IMR-90 (cell line): Measurements from ENCODE around the gene SDCCAG8. TPM values are rescaled to one million over a fixed set of nuclear protein-coding genes. Genes with fewer than 3 reads are reported as not detected.

Experiments used
- ATAC-seq: fragments of 200-7000 bp; cut with Tn5 transposase; 2 replicates; pipeline ENCODE4 v1.9.1; 2020; ENCODE audit warnings: low read depth, mild to moderate bottlenecking, moderate library complexity
- BruUV-seq: library from RNA; stranded (reverse); fragments of 400-500 nt; replicated peaks from 2 replicates; lab custom pipeline; 2021; lab: Mats Ljungman, UMichigan
- CTCF ChIA-PET: fragments of 300-600 bp; formaldehyde crosslinking; extraction: SDS; loops from one replicate; lab custom pipeline; 2021; ENCODE audit warnings: antibody characterized with exemption; lab: Yijun Ruan, JAX
- POLR2A ChIA-PET: fragments of 300-600 bp; sonication (Branson Sonifier 250); formaldehyde crosslinking; loops from one replicate; lab custom pipeline; 2022; ENCODE audit warnings: antibody characterized with exemption; ENCODE audit not compliant: unreplicated experiment; lab: Charles Lee
- DNase-seq: peaks from one replicate; pipeline ENCODE4 v3.0.0; 2013
- H2AFZ ChIP-seq: replicated peaks from 2 replicates; pipeline ENCODE3; 2013; ENCODE audit warnings: low read length, mild to moderate bottlenecking; ENCODE audit not compliant: poor library complexity
- H2AK5ac ChIP-seq: 2 replicates; pipeline ENCODE4 v1.6.1; 2013; ENCODE audit warnings: low read depth, low read length, inconsistent platforms
- H2AK9ac ChIP-seq: replicated peaks from 2 replicates; pipeline ENCODE3; 2013; ENCODE audit warnings: mild to moderate bottlenecking, low read depth, low read length, moderate library complexity; ENCODE audit not compliant: poor library complexity
- H2BK120ac ChIP-seq: 2 replicates; pipeline ENCODE4 v1.6.1; 2013; ENCODE audit warnings: low read depth, low read length, inconsistent platforms
- H2BK15ac ChIP-seq: 3 replicates; pipeline ENCODE4 v1.6.1; 2013; ENCODE audit warnings: low read depth, low read length, inconsistent platforms
- H2BK20ac ChIP-seq: 2 replicates; pipeline ENCODE4 v1.6.1; 2013; ENCODE audit warnings: low read depth, mild to moderate bottlenecking, inconsistent platforms, low read length, moderate library complexity
- H2BK5ac ChIP-seq: 2 replicates; pipeline ENCODE4 v1.6.1; 2013; ENCODE audit warnings: mild to moderate bottlenecking, low read depth, low read length, inconsistent platforms; ENCODE audit not compliant: poor library complexity, severe bottlenecking
- H3K14ac ChIP-seq: replicated peaks from 2 replicates; pipeline ENCODE4 v1.6.1; 2013; ENCODE audit warnings: low read depth, low read length, inconsistent platforms
- H3K18ac ChIP-seq: 2 replicates; pipeline ENCODE4 v1.6.1; 2013; ENCODE audit warnings: low read depth, low read length, control low read depth
- H3K23ac ChIP-seq: 2 replicates; pipeline ENCODE4 v1.6.1; 2013; ENCODE audit warnings: low read depth, low read length, inconsistent platforms
- H3K27ac ChIP-seq: 2 replicates; pipeline ENCODE4 v1.5.1; 2013; ENCODE audit warnings: mild to moderate bottlenecking, control low read depth, low read length; ENCODE audit not compliant: insufficient read depth
- H3K27me3 ChIP-seq: 2 replicates; pipeline ENCODE4 v1.6.1; 2013; ENCODE audit warnings: low read length; ENCODE audit not compliant: control insufficient read depth, insufficient read depth
- H3K36me3 ChIP-seq: 2 replicates; pipeline ENCODE4 v1.6.1; 2013; ENCODE audit warnings: low read length, mixed read lengths; ENCODE audit not compliant: control insufficient read depth, insufficient read depth
- H3K4ac ChIP-seq: 2 replicates; pipeline ENCODE4 v1.6.1; 2013; ENCODE audit warnings: low read depth, low read length, inconsistent platforms
- H3K4me1 ChIP-seq: 2 replicates; pipeline ENCODE4 v1.6.1; 2013; ENCODE audit warnings: low read length, mixed read lengths; ENCODE audit not compliant: control insufficient read depth, insufficient read depth
- H3K4me2 ChIP-seq: 2 replicates; pipeline ENCODE4 v1.6.1; 2013; ENCODE audit warnings: low read depth, mild to moderate bottlenecking, control low read depth, low read length, moderate library complexity
- H3K4me3 ChIP-seq: 2 replicates; pipeline ENCODE4 v1.5.1; 2013; ENCODE audit warnings: low read depth, mild to moderate bottlenecking, control low read depth, low read length, moderate library complexity; ENCODE audit not compliant: insufficient read depth
- H3K56ac ChIP-seq: 2 replicates; pipeline ENCODE4 v1.6.1; 2013; ENCODE audit warnings: low read length, inconsistent platforms; ENCODE audit not compliant: insufficient read depth; ENCODE audit errors: extremely low read depth
- H3K79me1 ChIP-seq, 2 experiments: 2 replicates each; pipeline ENCODE4 v1.6.1; 2013; ENCODE audit warnings: low read length in 2 of 2, inconsistent platforms in 1 of 2, low read depth in 1 of 2
- H3K9ac ChIP-seq: 2 replicates; pipeline ENCODE4 v1.6.1; 2013; ENCODE audit warnings: low read depth, low read length, control low read depth
- H3K9me1 ChIP-seq: 2 replicates; pipeline ENCODE4 v1.6.1; 2013; ENCODE audit warnings: low read length, inconsistent platforms; ENCODE audit not compliant: insufficient read depth
- H3K9me3 ChIP-seq: 2 replicates; pipeline ENCODE4 v1.6.1; 2013; ENCODE audit warnings: low read length; ENCODE audit not compliant: control insufficient read depth, insufficient read depth
- H4K20me1 ChIP-seq: 2 replicates; pipeline ENCODE4 v1.6.1; 2013; ENCODE audit warnings: low read length, inconsistent platforms; ENCODE audit not compliant: insufficient read depth
- H4K5ac ChIP-seq: 2 replicates; pipeline ENCODE4 v1.6.1; 2013; ENCODE audit warnings: mild to moderate bottlenecking, low read depth, low read length, control low read depth
- H4K8ac ChIP-seq, 2 experiments: 2 replicates each; pipeline ENCODE4 v1.6.1; 2013; ENCODE audit warnings: low read depth in 2 of 2, low read length in 2 of 2, control low read depth in 1 of 2, inconsistent platforms in 1 of 2
- H4K91ac ChIP-seq: 2 replicates; pipeline ENCODE4 v1.6.1; 2013; ENCODE audit warnings: low read depth, low read length, inconsistent platforms; ENCODE audit not compliant: insufficient read depth
- BHLHE40 ChIP-seq: fragments of 150-350 bp; IDR thresholded peaks from 2 replicates; pipeline ENCODE4 v1.6.1; 2016; ENCODE audit warnings: mild to moderate bottlenecking, low read depth, low read length
- CEBPB ChIP-seq: IDR thresholded peaks from 2 replicates; pipeline ENCODE4 v1.6.1; 2012; ENCODE audit warnings: low read depth, low read length, improper control_type of control experiment
- CHD1 ChIP-seq: IDR thresholded peaks from 2 replicates; pipeline ENCODE4 v1.6.1; 2012; ENCODE audit warnings: low read depth, low read length, improper control_type of control experiment
- CTCF ChIP-seq: conservative IDR thresholded peaks from 2 replicates; pipeline ENCODE4 v1.5.1; 2012; ENCODE audit warnings: mild to moderate bottlenecking, low read depth, low read length, improper control_type of control experiment
- ELK1 ChIP-seq: fragments of 150-350 bp; IDR thresholded peaks from 2 replicates; pipeline ENCODE4 v1.6.1; 2016; ENCODE audit warnings: low read depth, mild to moderate bottlenecking, low read length, moderate library complexity, borderline replicate concordance
- FOS ChIP-seq: fragments of 150-350 bp; IDR thresholded peaks from 2 replicates; pipeline ENCODE4 v1.6.1; 2016; ENCODE audit warnings: low read depth, low read length
- MAFK ChIP-seq: IDR thresholded peaks from 2 replicates; pipeline ENCODE4 v1.6.1; 2012; ENCODE audit warnings: low read depth, low read length, improper control_type of control experiment
- MAZ ChIP-seq: IDR thresholded peaks from 2 replicates; pipeline ENCODE4 v1.6.1; 2012; ENCODE audit warnings: low read depth, mild to moderate bottlenecking, low read length, improper control_type of control experiment, moderate library complexity, borderline replicate concordance
- MXI1 ChIP-seq: IDR thresholded peaks from 2 replicates; pipeline ENCODE4 v1.6.1; 2012; ENCODE audit warnings: low read depth, mild to moderate bottlenecking, low read length, moderate library complexity, borderline replicate concordance
- NFE2L2 ChIP-seq: fragments of 150-350 bp; IDR thresholded peaks from 2 replicates; pipeline ENCODE4 v1.6.1; 2016; ENCODE audit warnings: low read depth, mild to moderate bottlenecking, low read length
- POLR2A ChIP-seq: IDR thresholded peaks from 2 replicates; pipeline ENCODE4 v1.6.1; 2012; ENCODE audit warnings: mild to moderate bottlenecking, low read depth, low read length
- RAD21 ChIP-seq: IDR thresholded peaks from 2 replicates; pipeline ENCODE4 v1.6.1; 2012; ENCODE audit warnings: low read length, improper control_type of control experiment
- RCOR1 ChIP-seq: IDR thresholded peaks from 2 replicates; pipeline ENCODE4 v1.6.1; 2012; ENCODE audit warnings: mild to moderate bottlenecking, low read length, improper control_type of control experiment; ENCODE audit not compliant: insufficient replicate concordance
- RFX5 ChIP-seq: IDR thresholded peaks from 2 replicates; pipeline ENCODE4 v1.8.0; 2012; ENCODE audit warnings: low read depth, mild to moderate bottlenecking, low read length, moderate library complexity
- SMC3 ChIP-seq: fragments of 150-350 bp; IDR thresholded peaks from 2 replicates; pipeline ENCODE4 v1.6.1; 2016; ENCODE audit warnings: low read depth, mild to moderate bottlenecking, antibody characterized with exemption, low read length, moderate library complexity
- WGBS, 2 experiments: methylation state at CpG; one replicate each; pipeline versions ENCODE4 v1.1.5 to v1.1.7; 2013; ENCODE audit warnings: missing lambda C conversion rate in 2 of 2; ENCODE audit not compliant: insufficient read length in 1 of 2; ENCODE audit errors: extremely low coverage in 2 of 2; 5-methylcytosine and 5-hydroxymethylcytosine counted together
- dilution Hi-C: fragments of 300-500 bp; cut with HindIII; formaldehyde crosslinking; loops from one replicate; pipeline ENCODE4 v1.14.3; 2018; ENCODE audit warnings: low sequenced_read_pairs; ENCODE audit not compliant: unreplicated experiment
- in situ Hi-C: fragments of 300-500 bp; cut with MboI; formaldehyde crosslinking; loops from 3 replicates; pipeline ENCODE4 v1.14.3; 2019; ENCODE audit warnings: low sequenced_read_pairs, inconsistent platforms, mixed read lengths
- intact Hi-C: fragments of 100-400 bp; cut with micrococcal nuclease; formaldehyde crosslinking; loops from 2 replicates; pipeline ENCODE4 v1.10.0; 2022
- polyA plus RNA-seq, 3 experiments: library from polyadenylated mRNA; depleted of rRNA; stranded (reverse); fragments of >200 nt; gene quantifications; 2 replicates each; pipeline ENCODE4 v1.2.3, GENCODE V29; 2012; ENCODE audit warnings: low replicate concordance in 1 of 3
- total RNA-seq: library from RNA; depleted of rRNA; stranded (reverse); fragments of >200 nt; gene quantifications from 2 replicates; pipeline ENCODE4 v1.2.3, GENCODE V29; 2012

The SDCCAG8 gene
- total and polyA plus RNA-seq, 2 of the 4 experiments (the other 2 are of a cell fraction) = 25.2 to 46.8 TPM

- in situ Hi-C loops = no loop called here
- no peak overlapping the region for H2AK9ac ChIP-seq
- no peak overlapping the region for H2BK5ac ChIP-seq
- no peak overlapping the region for H3K14ac ChIP-seq
- no peak overlapping the region for H2BK15ac ChIP-seq
- H3K18ac ChIP-seq = no peak overlapping the region
- WGBS, 2 experiments = no CpG with 5 or more reads among the region's 7 CpGs
- no peaks in the 10 kb centered on the region for H3K27me3 ChIP-seq
- intact Hi-C loops = no loop called here
- no TSS peak for BruUV-seq
- H4K20me1 ChIP-seq = no peaks in the 10 kb centered on the region
- H3K79me1 ChIP-seq = peaks cover 0 to 5% of the 10 kb centered on the region in 2 experiments; a peak in 3 of 4 replicates
- H3K4ac ChIP-seq = no peak overlapping the region
- H4K5ac ChIP-seq = no peak overlapping the region
- peak; percentile 18 for DNase-seq
- H3K4me1 ChIP-seq = peaks cover 5% of the 10 kb centered on the region; the same call in 1 of the 2 replicates
- H3K27ac ChIP-seq = no peak overlapping the region
- H3K4me3 ChIP-seq = no peak overlapping the region
- no peak overlapping the region for H3K4me2 ChIP-seq
- ChIA-PET CTCF (no interaction called here), POLR2A (no interaction called here)
- no peak for ATAC-seq
- dilution Hi-C loops = no loop called here
- H3K9ac ChIP-seq = no peak overlapping the region
- peaks cover 9% of the 10 kb centered on the region for H3K36me3 ChIP-seq
- no peak overlapping the region for H2BK20ac ChIP-seq
- H4K8ac ChIP-seq = no peak overlapping the region
- H3K9me1 ChIP-seq = peaks cover 4% of the 10 kb centered on the region; the same call in 1 of the 2 replicates
- H3K23ac ChIP-seq = no peak overlapping the region
- H2AK5ac ChIP-seq = no peak overlapping the region
- no peak overlapping the region for H4K91ac ChIP-seq
- peaks cover 3% of the 10 kb centered on the region; the same call in 1 of the 2 replicates for H3K9me3 ChIP-seq
- H2AFZ ChIP-seq = no peak overlapping the region
- H3K56ac ChIP-seq = no peak overlapping the region
- no peak overlapping the region for H2BK120ac ChIP-seq
- no peak for TF ChIP-seq ELK1
- no peak for TF ChIP-seq BHLHE40
- no peak for TF ChIP-seq CTCF
- no peak for TF ChIP-seq RFX5
- TF ChIP-seq SMC3 = no peak
- TF ChIP-seq RAD21 = no peak
- TF ChIP-seq MAFK = no peak
- TF ChIP-seq RCOR1 = no peak
- TF ChIP-seq CHD1 = no peak
- TF ChIP-seq CEBPB = no peak
- TF ChIP-seq FOS = no peak
- no peak for TF ChIP-seq MAZ
- no peak for TF ChIP-seq NFE2L2
- no peak for TF ChIP-seq POLR2A
- TF ChIP-seq MXI1 = no peak
Measured at GRCh38 chr1:243513726-243514491, 258.1 kb downstream of the SDCCAG8 start.
